ENCODE measurements around the gene TMEM185B.

- no peak for TF ChIP-seq CTCF (IDR thresholded peaks at IDR 0.05; ENCODE audit: insufficient read depth, low read depth, low read length)
- TF ChIP-seq EZH2 (IDR thresholded peaks at IDR 0.05; ENCODE audit: insufficient read depth, low read length), result no peak
Observed at GRCh38 chr2:120246546-120247300, 23.5 kb upstream of the TMEM185B start.

All from astrocyte (in vitro differentiated cells and primary cell).